GM12801 (cell line): ENCODE measurements around the gene DIAPH3.

Source experiments
- CTCF ChIP-seq: IDR thresholded peaks from one replicate; pipeline ENCODE4 v1.5.1; 2011; ENCODE audit warnings: control low read depth; ENCODE audit not compliant: insufficient read length; ENCODE audit errors: extremely low read depth

Gene DIAPH3

DNA sequence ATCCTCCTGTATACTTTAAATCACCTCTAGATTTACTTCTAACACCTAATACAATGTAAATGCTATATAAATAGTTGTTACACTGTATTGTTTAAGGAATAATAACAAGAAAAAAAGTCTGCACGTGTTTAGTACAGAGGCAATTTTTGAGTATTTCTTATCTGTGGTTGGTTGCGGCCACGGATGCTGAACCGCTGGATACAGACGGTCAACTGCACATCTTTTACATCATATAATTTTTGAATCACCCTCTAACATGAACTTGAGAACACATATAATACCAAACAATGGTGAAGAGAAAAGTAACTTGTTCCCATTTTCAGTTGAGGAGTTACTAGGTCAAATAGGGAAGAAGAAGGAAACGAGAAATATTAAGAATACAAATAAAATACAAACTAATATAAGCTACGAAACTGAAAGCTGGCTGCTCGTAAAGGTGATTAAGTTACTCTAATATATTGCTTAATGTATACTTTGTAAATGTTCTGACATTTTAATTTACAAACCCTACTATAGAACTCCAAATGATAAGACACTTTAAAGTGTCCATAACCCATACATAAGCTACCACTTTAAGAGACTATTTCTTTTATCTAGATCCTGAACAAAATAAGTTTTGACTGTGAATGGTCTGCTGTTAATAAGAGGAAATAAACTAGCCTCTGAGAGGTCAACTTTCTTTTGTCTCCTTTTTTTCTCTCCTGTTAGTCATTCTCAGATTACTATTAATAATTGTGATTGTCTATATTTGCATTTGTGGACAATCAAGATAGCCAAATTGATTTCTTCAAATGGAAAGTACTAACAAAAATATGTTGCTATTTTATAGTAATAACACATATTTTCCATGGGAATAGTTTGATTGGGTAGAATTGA, 457.4 kb downstream of the DIAPH3 start:
- TF ChIP-seq CTCF: no peak

DNA sequence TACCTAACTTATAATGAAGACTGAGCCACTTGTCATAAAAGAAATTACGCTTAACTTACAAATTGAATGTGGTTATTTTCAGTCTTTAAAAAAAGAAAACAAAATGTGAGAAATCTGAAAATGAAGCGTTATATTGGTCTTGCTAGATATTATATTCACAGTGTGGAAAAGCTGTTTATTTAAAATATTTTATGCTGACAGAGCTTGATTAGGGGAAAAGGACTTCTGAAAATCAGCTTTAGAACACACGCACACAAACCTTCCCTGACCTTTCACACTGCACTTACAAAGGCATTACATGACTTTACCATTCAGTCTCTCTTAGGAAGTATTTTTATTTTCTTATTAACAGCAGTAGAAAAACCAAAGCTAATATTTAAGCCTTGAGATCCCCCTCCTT, 461.5 kb downstream of the DIAPH3 start:
- TF ChIP-seq CTCF: no peak

DNA sequence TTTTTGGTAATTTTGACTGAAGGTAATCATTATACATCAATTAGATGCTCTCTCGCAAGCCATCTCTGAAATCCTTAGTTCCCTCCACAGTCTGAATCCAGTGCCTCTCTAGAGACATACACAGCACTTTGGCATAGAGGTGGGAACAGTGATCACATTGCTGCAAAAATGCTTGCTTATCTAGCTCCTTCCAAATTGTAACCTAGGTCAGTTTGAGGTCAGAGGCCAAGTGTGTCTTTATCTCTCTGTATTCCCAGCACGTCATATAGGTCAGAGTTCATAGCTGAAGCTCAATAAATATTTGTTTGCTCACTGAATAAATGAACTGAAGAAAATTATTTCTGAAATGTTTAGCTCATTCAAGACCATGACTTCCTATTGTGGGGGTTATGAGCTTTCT, 462.5 kb downstream of the DIAPH3 start:
- TF ChIP-seq CTCF: no peak

- no peak for TF ChIP-seq CTCF
These were observed 463.4 kb downstream of the DIAPH3 start for GRCh38 chr13:59700281-59700680.

DNA sequence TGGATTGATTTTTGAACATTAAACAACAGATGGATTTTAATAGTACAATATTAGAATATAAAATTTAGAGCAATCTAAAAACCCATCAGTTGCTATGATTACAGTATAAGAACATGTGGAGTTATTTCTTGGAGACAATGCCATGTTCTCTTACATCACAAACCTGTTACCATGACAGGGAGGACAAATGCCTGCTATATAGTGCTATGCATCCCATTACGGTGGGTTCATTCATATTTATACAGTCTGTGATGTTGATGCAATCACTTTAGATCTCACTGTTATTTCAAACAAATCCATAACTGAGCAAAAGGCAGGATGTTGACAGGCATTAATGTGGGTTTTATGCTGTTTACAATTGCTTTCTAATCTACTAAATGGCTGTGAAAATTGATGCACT, 467.5 kb downstream of the DIAPH3 start:
- TF ChIP-seq CTCF: no peak

- no peak for TF ChIP-seq CTCF
These were observed 472.1 kb downstream of the DIAPH3 start for GRCh38 chr13:59691501-59692066.

- no peak for TF ChIP-seq CTCF
These were observed 472.7 kb downstream of the DIAPH3 start for GRCh38 chr13:59690857-59691500.
